ENCODE results near the gene TMEM187.

TMEM187 gene

DNA sequence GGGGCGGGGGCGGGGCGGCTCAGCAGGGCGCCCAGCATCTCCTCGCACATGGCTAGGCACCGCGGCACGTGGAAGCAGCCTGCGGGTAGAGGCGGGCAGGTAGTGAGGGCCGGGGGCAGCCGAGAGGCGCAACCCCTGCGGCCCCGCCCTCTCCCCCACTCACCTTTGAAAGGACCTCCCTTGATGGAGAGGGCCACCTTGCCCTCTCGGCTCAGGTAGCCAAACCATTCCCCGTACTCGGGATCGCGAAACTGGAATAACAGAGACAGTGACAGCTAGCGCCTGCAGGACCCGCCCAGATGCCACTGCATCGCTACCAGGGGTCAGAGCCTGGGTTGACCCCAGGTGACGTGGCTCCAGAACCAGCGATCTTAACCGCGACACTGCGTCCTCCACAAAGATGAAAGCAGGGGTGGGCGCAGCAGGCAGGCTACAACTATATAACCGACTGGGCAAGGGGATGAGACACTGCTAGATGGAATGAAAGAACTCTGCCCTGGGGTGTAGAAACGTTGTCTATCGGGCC lies 37.2 kb upstream of the TMEM187 start:
- TF ChIP-seq, protein P1, sequence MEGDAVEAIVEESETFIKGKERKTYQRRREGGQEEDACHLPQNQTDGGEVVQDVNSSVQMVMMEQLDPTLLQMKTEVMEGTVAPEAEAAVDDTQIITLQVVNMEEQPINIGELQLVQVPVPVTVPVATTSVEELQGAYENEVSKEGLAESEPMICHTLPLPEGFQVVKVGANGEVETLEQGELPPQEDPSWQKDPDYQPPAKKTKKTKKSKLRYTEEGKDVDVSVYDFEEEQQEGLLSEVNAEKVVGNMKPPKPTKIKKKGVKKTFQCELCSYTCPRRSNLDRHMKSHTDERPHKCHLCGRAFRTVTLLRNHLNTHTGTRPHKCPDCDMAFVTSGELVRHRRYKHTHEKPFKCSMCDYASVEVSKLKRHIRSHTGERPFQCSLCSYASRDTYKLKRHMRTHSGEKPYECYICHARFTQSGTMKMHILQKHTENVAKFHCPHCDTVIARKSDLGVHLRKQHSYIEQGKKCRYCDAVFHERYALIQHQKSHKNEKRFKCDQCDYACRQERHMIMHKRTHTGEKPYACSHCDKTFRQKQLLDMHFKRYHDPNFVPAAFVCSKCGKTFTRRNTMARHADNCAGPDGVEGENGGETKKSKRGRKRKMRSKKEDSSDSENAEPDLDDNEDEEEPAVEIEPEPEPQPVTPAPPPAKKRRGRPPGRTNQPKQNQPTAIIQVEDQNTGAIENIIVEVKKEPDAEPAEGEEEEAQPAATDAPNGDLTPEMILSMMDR (IDR thresholded peaks at IDR 0.05; ENCODE audit: insufficient read depth, low read depth, low read length, missing control alignments): no peak
- no peak for DNase-seq (ENCODE audit: low read depth)
- peak overlapping the region; percentile 43 for H3K4me3 ChIP-seq (ENCODE audit: low read length)

DNA sequence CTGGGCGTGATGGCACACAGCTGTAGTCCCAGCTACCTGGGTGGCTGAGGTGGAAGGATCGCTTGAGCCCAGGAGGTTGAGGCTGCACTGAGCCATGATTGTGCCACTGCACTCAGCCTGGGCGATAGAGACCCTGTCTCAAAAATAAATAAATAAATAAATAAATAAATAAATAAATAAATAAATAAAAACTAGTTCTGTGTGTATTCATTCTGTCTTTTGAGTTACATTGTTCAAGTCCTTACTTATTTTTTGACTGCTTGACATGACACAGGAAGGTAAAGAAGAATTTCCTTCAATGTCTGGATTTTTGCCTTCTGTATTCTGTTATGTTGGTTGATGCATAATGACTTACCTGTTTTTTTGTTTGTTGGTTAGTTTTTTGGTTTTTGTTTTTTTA lies 35.5 kb upstream of the TMEM187 start:
- H3K4me3 ChIP-seq (ENCODE audit: low read length): no peak overlapping the region
- DNase-seq (ENCODE audit: low read depth): no peak
- TF ChIP-seq, protein P1 (IDR thresholded peaks at IDR 0.05; ENCODE audit: insufficient read depth, low read depth, low read length, missing control alignments): no peak

DNA sequence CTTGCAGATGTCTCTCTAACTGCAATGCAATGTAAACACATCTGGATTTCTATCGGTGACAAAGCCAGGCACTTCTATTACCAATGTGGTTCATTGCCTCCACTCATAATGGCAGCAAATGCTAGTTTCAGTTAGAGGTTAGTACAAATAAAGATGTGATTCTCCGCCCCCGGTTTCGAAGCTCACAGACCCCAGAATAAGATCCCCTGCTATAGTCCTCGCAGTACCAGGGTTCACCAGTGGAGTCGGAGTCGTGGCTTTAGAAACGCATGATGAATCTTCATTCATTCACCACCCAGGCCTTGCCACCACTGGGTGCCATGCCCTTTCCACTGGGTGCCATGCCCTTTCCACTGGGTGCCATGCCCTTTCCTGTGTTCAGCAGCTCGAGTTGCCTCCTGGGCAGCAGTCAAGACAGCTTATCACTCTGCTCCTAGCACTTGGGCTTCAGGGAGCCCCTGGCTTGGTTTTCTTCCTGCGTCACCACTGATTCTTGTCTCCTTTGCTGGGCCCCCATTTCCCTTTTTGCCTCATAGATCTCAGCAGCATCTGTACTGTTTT lies 34.2 kb upstream of the TMEM187 start:
- TF ChIP-seq, protein P1 (IDR thresholded peaks at IDR 0.05; ENCODE audit: insufficient read depth, low read depth, low read length, missing control alignments): no peak
- no peak overlapping the region for H3K4me3 ChIP-seq (ENCODE audit: low read length)
- no peak for DNase-seq (ENCODE audit: low read depth)

DNA sequence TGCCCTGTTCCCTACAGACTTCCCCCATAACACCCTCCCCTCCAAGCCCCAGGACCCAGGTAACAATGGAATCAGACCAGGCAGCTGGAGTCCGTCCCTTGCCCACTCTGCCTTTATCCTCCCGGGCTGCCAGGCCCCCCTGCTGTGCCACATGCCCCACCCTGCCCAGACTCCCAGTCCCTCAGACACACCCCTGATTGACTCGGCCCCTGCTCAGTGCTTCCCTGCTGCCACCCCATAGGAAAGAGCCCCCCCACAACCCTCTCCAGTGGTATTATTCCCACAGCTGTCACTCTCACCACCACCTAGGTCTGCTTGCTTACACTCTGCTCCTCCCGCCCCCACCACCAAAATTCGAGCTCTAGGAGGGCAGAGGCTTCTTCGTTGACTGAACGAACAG lies 33.0 kb upstream of the TMEM187 start:
- DNase-seq (ENCODE audit: low read depth): no peak
- TF ChIP-seq, protein P1 (IDR thresholded peaks at IDR 0.05; ENCODE audit: insufficient read depth, low read depth, low read length, missing control alignments): no peak
- H3K4me3 ChIP-seq (ENCODE audit: low read length): no peak overlapping the region

DNA sequence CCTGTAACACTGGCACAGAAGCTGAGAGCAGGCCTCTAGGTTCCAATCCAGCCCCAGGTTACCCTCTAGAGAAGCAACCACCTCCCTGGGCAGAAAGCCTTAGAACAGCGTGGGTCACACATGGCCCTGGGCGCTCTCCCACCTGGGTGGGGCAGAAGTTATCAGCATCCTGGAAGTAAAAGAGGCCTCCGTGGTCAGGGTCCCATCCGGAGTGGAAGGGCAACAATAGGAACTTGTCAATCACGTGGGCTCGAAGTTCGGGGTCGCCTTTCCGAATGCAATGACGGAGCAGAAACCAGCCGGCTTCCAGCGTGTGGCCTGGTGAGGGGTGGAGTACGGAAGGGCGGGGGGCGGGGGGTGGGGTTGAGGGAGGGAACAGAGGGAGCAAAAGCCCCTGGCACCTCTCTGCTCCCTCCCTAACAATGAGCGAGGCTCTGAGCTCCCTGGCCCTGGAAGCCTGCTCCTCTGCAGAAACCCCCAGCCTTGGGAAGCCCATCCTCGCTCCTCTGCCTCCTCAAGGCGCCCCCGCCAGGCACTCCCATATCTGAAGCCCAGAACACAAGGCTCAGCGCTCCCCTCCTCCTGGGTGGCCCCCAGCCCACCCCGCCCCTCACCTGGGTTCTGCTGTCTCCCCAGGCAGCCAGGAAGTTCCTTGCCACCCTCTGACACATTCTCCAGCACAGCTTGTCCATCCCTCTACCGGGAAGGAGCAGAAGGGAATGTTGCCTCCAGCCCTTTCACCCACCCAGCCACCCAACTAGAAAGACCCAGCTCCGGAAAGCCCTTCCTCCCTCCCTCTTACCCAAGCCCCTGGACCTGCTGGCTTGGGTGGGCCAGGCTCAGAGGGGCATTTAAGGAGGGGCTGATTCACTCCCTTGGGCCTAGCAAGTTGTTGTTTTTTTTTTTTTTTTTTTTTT lies 31.0 kb upstream of the TMEM187 start:
- no peak for DNase-seq (ENCODE audit: low read depth)
- TF ChIP-seq, protein P1 (IDR thresholded peaks at IDR 0.05; ENCODE audit: insufficient read depth, low read depth, low read length, missing control alignments): no peak
- no peak overlapping the region for H3K4me3 ChIP-seq (ENCODE audit: low read length)

DNA sequence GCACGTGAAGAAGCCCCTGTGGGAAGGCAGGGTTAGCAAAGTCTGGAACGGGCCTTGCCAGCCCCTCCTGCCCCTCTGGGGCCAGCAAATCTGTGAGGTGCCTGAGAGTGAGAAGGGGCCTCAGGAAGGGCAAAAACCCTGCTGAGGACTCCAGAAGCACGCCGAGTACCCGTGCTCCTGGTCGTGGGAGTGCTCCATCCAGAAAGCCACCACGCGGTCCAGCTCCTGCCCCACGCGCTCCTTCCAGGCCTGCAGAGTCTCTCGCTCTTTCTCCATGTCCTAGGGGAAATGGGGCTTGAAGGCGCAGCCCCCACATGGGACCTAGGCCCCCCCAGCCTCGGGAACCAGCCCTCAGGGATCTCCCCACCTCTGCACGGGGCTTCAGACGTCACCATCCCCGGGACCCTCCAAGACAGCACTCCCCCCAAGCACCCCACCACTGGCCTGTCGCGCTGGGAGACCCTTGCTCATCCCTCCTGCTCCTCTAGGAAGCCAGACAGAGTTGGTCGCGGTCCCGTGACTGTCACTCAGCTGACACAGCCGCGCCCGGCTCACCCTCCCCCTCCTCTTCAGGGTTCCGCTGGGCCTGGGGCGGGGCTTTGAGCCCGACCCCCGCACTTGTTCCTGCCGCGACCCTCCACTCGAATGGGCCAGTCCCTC lies 28.3 kb upstream of the TMEM187 start, which contains the start of gene RENBP:
RENBP (minus strand) TSS at position 504 of the 660 bp plus-strand sequence; CDS start at position 471, 33 bp downstream.
- no peak for DNase-seq (ENCODE audit: low read depth)
- no peak within 1 kb of the TSS for H3K4me3 ChIP-seq (ENCODE audit: low read length)
- TF ChIP-seq, protein P1 (IDR thresholded peaks at IDR 0.05; ENCODE audit: insufficient read depth, low read depth, low read length, missing control alignments): no peak

All from epithelial cell of esophagus (primary cell).